Measurements from ENCODE around the gene SYCP3. TPM values are rescaled to one million over a fixed set of nuclear protein-coding genes. Genes with fewer than 3 reads are reported as not detected.

SYCP3 gene
- total RNA-seq, 1 donor from 2014 or later: under 0.01 TPM

DNA sequence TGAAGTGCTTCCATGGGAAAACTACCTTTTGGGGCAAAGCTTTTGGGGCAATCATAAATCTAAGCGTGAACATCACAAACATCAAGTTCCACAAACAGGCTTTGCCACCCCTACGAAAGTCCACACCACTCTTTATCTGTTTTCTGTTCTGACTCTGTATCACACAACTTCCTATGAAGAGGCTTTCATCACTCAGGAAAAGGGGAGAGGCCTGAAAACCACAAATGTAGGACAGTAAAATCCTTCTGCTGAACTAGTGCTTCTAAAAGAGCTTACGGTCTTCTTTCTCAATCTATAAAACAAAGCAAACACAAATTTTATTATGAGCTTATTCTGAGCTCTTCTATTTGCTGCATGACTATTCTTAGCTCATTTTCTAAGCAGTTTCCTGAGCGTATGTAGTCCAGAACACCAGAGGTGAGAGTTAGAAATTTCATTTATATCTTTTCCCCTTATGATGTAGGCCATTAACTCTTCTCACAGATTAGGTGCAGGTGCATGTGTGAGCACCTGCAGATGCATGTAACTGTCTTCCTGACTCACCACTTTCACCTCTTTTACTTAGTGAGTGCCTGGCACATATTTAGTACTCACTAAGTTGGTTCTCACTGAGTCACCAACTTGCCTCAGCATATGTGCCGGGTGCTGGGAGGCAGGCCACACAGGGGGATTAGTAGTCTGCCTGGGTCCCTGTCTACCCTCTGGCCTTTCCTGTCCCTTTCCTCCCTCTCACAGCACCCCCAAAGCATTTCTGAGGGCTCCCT, 32.9 kb upstream of the SYCP3 start:
- no peak for DNase-seq (ENCODE audit: low read depth)
- TF ChIP-seq, protein P1, sequence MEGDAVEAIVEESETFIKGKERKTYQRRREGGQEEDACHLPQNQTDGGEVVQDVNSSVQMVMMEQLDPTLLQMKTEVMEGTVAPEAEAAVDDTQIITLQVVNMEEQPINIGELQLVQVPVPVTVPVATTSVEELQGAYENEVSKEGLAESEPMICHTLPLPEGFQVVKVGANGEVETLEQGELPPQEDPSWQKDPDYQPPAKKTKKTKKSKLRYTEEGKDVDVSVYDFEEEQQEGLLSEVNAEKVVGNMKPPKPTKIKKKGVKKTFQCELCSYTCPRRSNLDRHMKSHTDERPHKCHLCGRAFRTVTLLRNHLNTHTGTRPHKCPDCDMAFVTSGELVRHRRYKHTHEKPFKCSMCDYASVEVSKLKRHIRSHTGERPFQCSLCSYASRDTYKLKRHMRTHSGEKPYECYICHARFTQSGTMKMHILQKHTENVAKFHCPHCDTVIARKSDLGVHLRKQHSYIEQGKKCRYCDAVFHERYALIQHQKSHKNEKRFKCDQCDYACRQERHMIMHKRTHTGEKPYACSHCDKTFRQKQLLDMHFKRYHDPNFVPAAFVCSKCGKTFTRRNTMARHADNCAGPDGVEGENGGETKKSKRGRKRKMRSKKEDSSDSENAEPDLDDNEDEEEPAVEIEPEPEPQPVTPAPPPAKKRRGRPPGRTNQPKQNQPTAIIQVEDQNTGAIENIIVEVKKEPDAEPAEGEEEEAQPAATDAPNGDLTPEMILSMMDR (conservative IDR thresholded peaks at IDR 0.05; ENCODE audit: low read depth, low read length): no peak
- H3K4me3 ChIP-seq (ENCODE audit: low read depth, low read length): no peak overlapping the region

DNA sequence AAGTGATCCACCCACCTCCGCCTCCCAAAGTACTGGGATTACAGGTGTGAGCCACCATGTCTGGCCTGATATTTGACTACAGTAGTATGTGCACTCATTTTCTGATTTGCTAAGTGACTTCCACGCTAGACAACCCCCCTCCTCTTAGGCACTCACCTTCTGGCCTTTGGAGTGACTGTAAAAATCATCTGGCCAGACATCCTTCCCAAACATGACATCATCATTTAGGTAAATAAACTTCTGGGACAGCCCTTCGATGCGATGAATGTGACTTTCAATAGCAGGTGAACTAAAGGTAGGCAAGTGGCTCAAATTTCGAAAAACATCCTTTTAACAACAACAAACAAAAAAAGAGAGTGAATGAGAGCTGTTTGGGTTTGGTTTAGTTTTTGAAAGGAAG, 30.6 kb upstream of the SYCP3 start:
- H3K4me3 ChIP-seq (ENCODE audit: low read depth, low read length): no peak overlapping the region
- DNase-seq (ENCODE audit: low read depth): no peak
- TF ChIP-seq, protein P1 (conservative IDR thresholded peaks at IDR 0.05; ENCODE audit: low read depth, low read length): no peak

DNA sequence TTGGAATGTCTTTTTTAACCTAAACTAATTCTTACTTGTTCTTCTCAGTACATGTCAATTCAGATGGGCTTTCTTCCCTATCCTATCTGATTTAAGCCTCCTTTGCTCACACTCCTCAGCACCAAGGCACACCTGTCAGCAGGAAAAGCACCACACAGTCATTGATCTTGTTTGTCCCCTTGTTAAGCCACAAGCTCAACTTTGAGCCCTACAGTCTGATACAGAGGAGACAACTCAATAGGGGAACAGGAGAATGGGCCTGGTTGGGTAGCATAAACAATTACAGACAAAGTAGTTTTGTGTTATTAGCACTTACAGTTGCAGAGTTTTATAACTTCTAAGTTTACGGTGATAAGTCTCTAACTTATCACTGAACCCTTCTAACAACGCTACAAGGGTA, 29.5 kb upstream of the SYCP3 start:
- no peak overlapping the region for H3K4me3 ChIP-seq (ENCODE audit: low read depth, low read length)
- no peak for DNase-seq (ENCODE audit: low read depth)
- TF ChIP-seq, protein P1 (conservative IDR thresholded peaks at IDR 0.05; ENCODE audit: low read depth, low read length): no peak

DNA sequence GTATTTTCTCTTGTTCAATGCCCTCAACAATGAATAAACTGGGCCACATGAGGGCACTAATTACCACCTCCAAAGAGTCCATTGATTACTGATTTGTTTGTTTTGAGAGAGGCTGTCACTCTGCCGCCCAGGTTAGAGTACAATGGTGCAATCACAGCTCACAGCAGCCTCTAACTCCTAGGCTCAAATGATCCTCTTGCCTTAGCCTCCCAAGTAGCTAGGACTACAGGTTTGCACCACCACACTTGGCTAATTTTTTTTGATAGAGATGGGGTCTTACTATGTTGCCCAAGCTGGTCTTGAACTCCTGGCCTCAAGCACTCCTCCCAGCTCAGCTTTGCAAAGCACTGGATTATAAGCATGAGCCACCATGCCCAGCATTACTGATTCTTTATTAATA, 28.3 kb upstream of the SYCP3 start:
- H3K4me3 ChIP-seq (ENCODE audit: low read depth, low read length): no peak overlapping the region
- no peak for DNase-seq (ENCODE audit: low read depth)
- TF ChIP-seq, protein P1 (conservative IDR thresholded peaks at IDR 0.05; ENCODE audit: low read depth, low read length): no peak

DNA sequence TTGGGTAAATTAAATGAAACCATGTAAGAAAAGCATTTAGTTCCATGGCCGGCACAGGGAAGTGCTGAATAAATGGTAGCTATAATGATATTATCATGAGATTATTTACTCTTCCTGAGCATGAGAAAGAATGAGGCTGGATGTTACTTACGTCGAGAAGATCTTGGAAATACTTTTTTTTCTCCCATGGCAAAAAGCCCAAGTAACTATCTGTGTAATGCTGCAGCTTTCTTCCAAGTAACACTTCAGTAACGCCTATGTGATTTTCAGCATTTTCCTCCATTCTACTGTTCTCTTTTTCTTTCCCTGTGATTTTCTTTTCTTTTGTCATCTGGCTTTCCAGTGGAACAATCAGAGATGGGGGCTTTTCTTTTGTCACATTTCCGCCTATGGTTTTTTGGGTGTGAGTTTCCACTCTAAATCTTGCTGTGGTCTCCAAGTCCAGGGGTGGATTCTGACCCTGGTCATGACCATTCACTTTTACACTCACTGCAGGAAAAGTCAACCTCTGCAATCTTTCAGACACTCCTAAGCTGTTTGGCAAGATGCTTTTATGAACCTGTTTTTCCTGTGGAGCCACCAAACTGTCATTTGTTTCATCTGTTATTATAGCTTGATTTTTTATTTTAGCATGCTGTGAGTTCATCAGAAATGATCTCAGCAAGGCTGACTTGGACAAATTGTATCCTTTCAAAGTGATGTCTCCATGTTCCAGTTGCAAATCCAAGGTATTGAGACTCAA, 25.0 kb upstream of the SYCP3 start:
- TF ChIP-seq, protein P1 (conservative IDR thresholded peaks at IDR 0.05; ENCODE audit: low read depth, low read length): no peak
- H3K4me3 ChIP-seq (ENCODE audit: low read depth, low read length): no peak overlapping the region

DNA sequence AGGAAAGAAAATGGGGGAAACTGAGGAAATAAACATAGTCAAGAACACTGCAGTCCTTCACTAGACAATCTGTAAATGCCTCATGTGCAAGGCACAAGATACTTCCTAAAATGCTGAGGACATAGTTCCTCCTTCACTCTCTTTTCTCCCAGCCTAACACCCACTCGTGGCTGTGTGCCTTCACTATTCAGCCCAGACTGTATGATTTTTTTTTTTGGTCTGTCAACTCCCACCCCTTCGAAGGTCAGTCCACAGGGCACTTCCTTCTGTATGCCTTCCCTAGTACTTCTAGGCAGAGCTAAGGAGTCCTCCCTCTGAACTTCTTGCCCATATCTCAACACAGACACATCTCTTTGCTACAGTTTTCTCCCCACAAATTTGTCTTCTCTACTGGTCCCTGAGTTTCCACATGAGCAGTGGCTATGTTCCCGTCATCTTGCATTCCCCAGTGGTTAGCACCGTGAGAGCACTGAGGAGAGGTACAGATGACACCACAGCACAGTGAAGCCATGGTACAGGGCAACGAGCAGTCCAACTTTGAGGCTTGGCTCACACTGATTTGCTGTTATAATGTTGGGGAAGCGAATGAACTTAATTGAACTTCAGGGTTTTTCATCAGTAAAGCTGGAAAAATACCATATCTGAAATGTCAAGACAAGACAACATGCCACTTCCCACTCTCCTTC, 24.1 kb upstream of the SYCP3 start:
- TF ChIP-seq, protein P1 (conservative IDR thresholded peaks at IDR 0.05; ENCODE audit: low read depth, low read length): no peak
- H3K4me3 ChIP-seq (ENCODE audit: low read depth, low read length): no peak overlapping the region
- no peak for DNase-seq (ENCODE audit: low read depth)

More for the DNA sequence above, 25.0 kb upstream of the SYCP3 start:
- DNase-seq (ENCODE audit: low read depth): no peak

Measured in epithelial cell of proximal tubule (primary cell).